ENCODE data around the gene SMPD3. TPM values are rescaled to one million over a fixed set of nuclear protein-coding genes. Genes with fewer than 3 reads are reported as not detected.

The SMPD3 gene
- polyA plus RNA-seq, 1 experiment = 0.27 TPM

- no peak for DNase-seq (ENCODE audit: low read depth)
- Histone ChIP-seq H3K36me3 (ENCODE audit: control insufficient read depth, insufficient read depth, low read length) (peaks cover 27% of the 10 kb centered on the region), H3K27me3 (ENCODE audit: control insufficient read depth, insufficient read depth, low read length) (no peaks in the 10 kb centered on the region), H3K4me3 (ENCODE audit: low read depth, low read length) (no peak overlapping the region)
- no peak for TF ChIP-seq CTCF (IDR thresholded peaks at IDR 0.05; ENCODE audit: insufficient read depth, low read depth, low read length)
- CTCF ChIA-PET = interaction anchor here (0.9 to 1.4 kb wide), 2 partner anchors 13 to 50 kb away, joined by 3 to 4 read pairs; no protein-coding TSS in a partner anchor
- POLR2A ChIA-PET = no interaction called here
Observed at GRCh38 chr16:68345958-68346635, 102.2 kb downstream of the SMPD3 start.

- Histone ChIP-seq H3K36me3 (ENCODE audit: control insufficient read depth, insufficient read depth, low read length) (peaks cover 29% of the 10 kb centered on the region), H3K4me3 (ENCODE audit: low read depth, low read length) (no peak overlapping the region), H3K27me3 (ENCODE audit: control insufficient read depth, insufficient read depth, low read length) (no peaks in the 10 kb centered on the region)
- TF ChIP-seq CTCF (IDR thresholded peaks at IDR 0.05; ENCODE audit: insufficient read depth, low read depth, low read length) = no peak
- CTCF ChIA-PET = interaction anchor here (0.9 to 1.4 kb wide), 2 partner anchors 13 to 51 kb away, joined by 3 to 4 read pairs; no protein-coding TSS in a partner anchor
- DNase-seq (ENCODE audit: low read depth) = no peak
- POLR2A ChIA-PET = no interaction called here
Observed at GRCh38 chr16:68345351-68345810, 102.9 kb downstream of the SMPD3 start.

- CTCF ChIA-PET = interaction anchor here (1.0 kb wide), 2 partner anchors 16 to 24 kb away, joined by 3 to 4 read pairs; no protein-coding TSS in a partner anchor
- POLR2A ChIA-PET = no interaction called here
- Histone ChIP-seq H3K4me3 (ENCODE audit: low read depth, low read length) (no peak overlapping the region), H3K36me3 (ENCODE audit: control insufficient read depth, insufficient read depth, low read length) (peaks cover 27% of the 10 kb centered on the region), H3K27me3 (ENCODE audit: control insufficient read depth, insufficient read depth, low read length) (no peaks in the 10 kb centered on the region)
- TF ChIP-seq CTCF (IDR thresholded peaks at IDR 0.05; ENCODE audit: insufficient read depth, low read depth, low read length) = no peak
- no peak for DNase-seq (ENCODE audit: low read depth)
Observed at GRCh38 chr16:68344252-68344651, 104.1 kb downstream of the SMPD3 start.

GRCh38 chr16:68343137-68343536, 105.2 kb downstream of the SMPD3 start:
- no peak for TF ChIP-seq CTCF (IDR thresholded peaks at IDR 0.05; ENCODE audit: insufficient read depth, low read depth, low read length)
- DNase-seq (ENCODE audit: low read depth) = no peak
- H3K27me3 ChIP-seq (ENCODE audit: control insufficient read depth, insufficient read depth, low read length) = no peaks in the 10 kb centered on the region
- CTCF ChIA-PET = interaction anchor here (1.0 to 1.4 kb wide), 2 partner anchors 14 to 25 kb away, joined by 3 read pairs; no protein-coding TSS in a partner anchor
- H3K36me3 ChIP-seq (ENCODE audit: control insufficient read depth, insufficient read depth, low read length) = peaks cover 26% of the 10 kb centered on the region
- no peak overlapping the region for H3K4me3 ChIP-seq (ENCODE audit: low read depth, low read length)
- POLR2A ChIA-PET = no interaction called here

- Histone ChIP-seq H3K4me3 (ENCODE audit: low read depth, low read length) (no peak overlapping the region), H3K27me3 (ENCODE audit: control insufficient read depth, insufficient read depth, low read length) (no peaks in the 10 kb centered on the region), H3K36me3 (ENCODE audit: control insufficient read depth, insufficient read depth, low read length) (peaks cover 27% of the 10 kb centered on the region)
- no peak for TF ChIP-seq CTCF (IDR thresholded peaks at IDR 0.05; ENCODE audit: insufficient read depth, low read depth, low read length)
- ChIA-PET CTCF (interaction anchor here (1.4 to 2.3 kb wide), 2 partner anchors 14 to 85 kb away, joined by 3 to 6 read pairs; no protein-coding TSS in a partner anchor), POLR2A (no interaction called here)
- no peak for DNase-seq (ENCODE audit: low read depth)
Observed at GRCh38 chr16:68342620-68343019, 105.7 kb downstream of the SMPD3 start.
